SK-N-SH (cell line): ENCODE results near the gene B3GNT5. TPM values are rescaled to one million over a fixed set of nuclear protein-coding genes. Genes with fewer than 3 reads are reported as not detected.

ENCODE experiments used
- CTCF ChIA-PET: fragments of 300-600, 350-600 bp; formaldehyde crosslinking; extraction: SDS; loops from one replicate; lab custom pipeline; 2021; lab: Yijun Ruan, JAX
- POLR2A ChIA-PET: fragments of 350-600 bp; sonication (Branson Sonifier 250); formaldehyde crosslinking; extraction: SDS; loops from one replicate; lab custom pipeline; 2020; ENCODE audit warnings: antibody characterized with exemption, inconsistent platforms; lab: Yijun Ruan, JAX
- DNase-seq: peaks from one replicate; pipeline ENCODE4 v3.0.0; 2012
- H2AFZ ChIP-seq: fragments of 200-600 bp; sonication (generic); 2 replicates; pipeline ENCODE4 v1.8.1; 2016; ENCODE audit warnings: antibody characterized with exemption, mild to moderate bottlenecking, low read depth
- H3F3A ChIP-seq: fragments of 200-600 bp; sonication (generic); replicated peaks from 2 replicates; pipeline ENCODE3; 2016; ENCODE audit warnings: antibody characterized with exemption, mild to moderate bottlenecking; ENCODE audit not compliant: insufficient read depth
- H3K27ac ChIP-seq, 2 experiments: fragments of 200-500 bp in 1 of 2; fragments of 200-600 bp in 1 of 2; sonication (Bioruptor generic) in 1 of 2; sonication (generic), shearing (Covaris generic) in 1 of 2; 2 replicates each; pipeline versions ENCODE4 v1.5.1 to v1.6.1; 2014 to 2016; ENCODE audit warnings: low read depth in 2 of 2, inconsistent platforms in 1 of 2, low read length in 1 of 2, mild to moderate bottlenecking in 1 of 2, mixed read lengths in 1 of 2
- H3K27me3 ChIP-seq: fragments of 200-600 bp; sonication (generic), shearing (Covaris generic); 2 replicates; pipeline ENCODE4 v1.6.1; 2016; ENCODE audit warnings: mixed run types; ENCODE audit not compliant: insufficient read depth
- H3K36me3 ChIP-seq, 2 experiments: fragments of 200-500 bp in 1 of 2; fragments of 200-600 bp in 1 of 2; sonication (Bioruptor generic) in 1 of 2; sonication (generic) in 1 of 2; replicated peaks in 1 of 2; 2 replicates each; pipeline versions ENCODE3 to v1.5.1; 2014 to 2016; ENCODE audit warnings: low read length in 1 of 2, mild to moderate bottlenecking in 1 of 2; ENCODE audit not compliant: insufficient read depth in 2 of 2, control insufficient read depth in 1 of 2
- H3K4me1 ChIP-seq, 2 experiments: fragments of 200-500 bp in 1 of 2; fragments of 200-600 bp in 1 of 2; sonication (Bioruptor generic) in 1 of 2; sonication (generic), shearing (Covaris generic) in 1 of 2; 2 replicates each; pipeline versions ENCODE4 v1.5.1 to v1.6.1; 2014 to 2016; ENCODE audit warnings: low read depth in 1 of 2, low read length in 1 of 2, mixed run types in 1 of 2; ENCODE audit not compliant: insufficient read depth in 2 of 2, control insufficient read depth in 1 of 2
- H3K4me2 ChIP-seq: fragments of 200-600 bp; sonication (generic), shearing (Covaris generic); 2 replicates; pipeline ENCODE4 v1.6.1; 2017; ENCODE audit warnings: mixed run types
- H3K4me3 ChIP-seq, 2 experiments: fragments of 200-500 bp in 1 of 2; fragments of 200-600 bp in 1 of 2; sonication (Bioruptor generic) in 1 of 2; sonication (generic), shearing (Covaris generic) in 1 of 2; 2 replicates each; pipeline versions ENCODE4 v1.5.1 to v1.8.1; 2014 to 2016; ENCODE audit warnings: low read depth in 2 of 2, inconsistent platforms in 1 of 2, low read length in 1 of 2, mild to moderate bottlenecking in 1 of 2, mixed read lengths in 1 of 2, moderate library complexity in 1 of 2
- H3K79me2 ChIP-seq: fragments of 200-600 bp; sonication (generic); 2 replicates; pipeline ENCODE4 v1.8.1; 2017; ENCODE audit warnings: mild to moderate bottlenecking; ENCODE audit not compliant: insufficient read depth
- H3K9ac ChIP-seq: fragments of 200-600 bp; sonication (generic); 2 replicates; pipeline ENCODE4 v1.6.1; 2017; ENCODE audit warnings: mixed run types
- H3K9me2 ChIP-seq: fragments of 200-600 bp; sonication (generic); 2 replicates; pipeline ENCODE4 v1.6.1; 2017; ENCODE audit warnings: mixed run types
- H3K9me3 ChIP-seq: fragments of 200-600 bp; sonication (generic); 2 replicates; pipeline ENCODE4 v1.6.1; 2017; ENCODE audit warnings: mixed run types, mild to moderate bottlenecking, moderate library complexity
- H4K20me1 ChIP-seq: fragments of 200-600 bp; sonication (generic); 2 replicates; pipeline ENCODE4 v1.6.1; 2017; ENCODE audit warnings: mild to moderate bottlenecking, mixed run types; ENCODE audit not compliant: insufficient read depth
- CHD2 ChIP-seq: fragments of 150-350 bp; IDR thresholded peaks from 2 replicates; pipeline ENCODE4 v1.6.1; 2018; ENCODE audit warnings: low read length; ENCODE audit not compliant: partially characterized antibody
- ELF1 ChIP-seq: IDR thresholded peaks from 2 replicates; pipeline ENCODE4 v1.4.0; 2012
- EP300 ChIP-seq, 2 experiments: IDR thresholded peaks; 2 replicates each; pipeline versions ENCODE4 v1.4.0 to v1.6.1; 2012; ENCODE audit warnings: borderline replicate concordance in 1 of 2, low read depth in 1 of 2, low read length in 1 of 2
- EZH2phosphoT487 ChIP-seq: fragments of 200-600 bp; sonication (generic); IDR thresholded peaks from 2 replicates; pipeline ENCODE4 v1.6.1; 2017; ENCODE audit warnings: low read depth, mixed run types, mild to moderate bottlenecking, antibody characterized with exemption, moderate library complexity, borderline replicate concordance
- FOXM1 ChIP-seq: IDR thresholded peaks from 2 replicates; pipeline ENCODE4 v1.4.0; 2012; ENCODE audit warnings: low read depth, mild to moderate bottlenecking
- GABPA ChIP-seq: IDR thresholded peaks from 2 replicates; pipeline ENCODE4 v1.4.0; 2012; ENCODE audit warnings: low read depth, mild to moderate bottlenecking
- GATA2 ChIP-seq: sonication (generic); formaldehyde crosslinking; IDR thresholded peaks from 2 replicates; pipeline ENCODE4 v1.5.0; 2020; ENCODE audit warnings: mild to moderate bottlenecking, missing genetic modification reagents
- MEF2A ChIP-seq: IDR thresholded peaks from 2 replicates; pipeline ENCODE4 v1.4.0; 2012; ENCODE audit warnings: low read depth, borderline replicate concordance
- MXI1 ChIP-seq: IDR thresholded peaks from 2 replicates; pipeline ENCODE4 v1.6.1; 2012; ENCODE audit warnings: mild to moderate bottlenecking, low read depth, low read length, improper control_type of control experiment
- NFIC ChIP-seq: IDR thresholded peaks from 2 replicates; pipeline ENCODE4 v1.4.0; 2012; ENCODE audit warnings: borderline replicate concordance
- RAD21 ChIP-seq: IDR thresholded peaks from 2 replicates; pipeline ENCODE4 v1.6.1; 2012; ENCODE audit warnings: mild to moderate bottlenecking, low read length
- RCOR1 ChIP-seq: fragments of 150-350 bp; IDR thresholded peaks from 2 replicates; pipeline ENCODE4 v1.6.1; 2017; ENCODE audit warnings: antibody characterized with exemption, low read length
- RFX5 ChIP-seq: IDR thresholded peaks from 2 replicates; pipeline ENCODE4 v1.6.1; 2012; ENCODE audit warnings: mild to moderate bottlenecking, improper control_type of control experiment, low read length
- RXRA ChIP-seq: IDR thresholded peaks from 2 replicates; pipeline ENCODE4 v1.4.0; 2012; ENCODE audit warnings: low read depth, mild to moderate bottlenecking, borderline replicate concordance
- SMC3 ChIP-seq: IDR thresholded peaks from 2 replicates; pipeline ENCODE4 v1.6.1; 2012; ENCODE audit warnings: low read depth, low read length, improper control_type of control experiment
- TCF12 ChIP-seq: IDR thresholded peaks from 2 replicates; pipeline ENCODE4 v1.4.0; 2012
- USF1 ChIP-seq: IDR thresholded peaks from 2 replicates; pipeline ENCODE4 v1.4.0; 2012; ENCODE audit warnings: low read depth, borderline replicate concordance
- WGBS: methylation state at CpG from one replicate; pipeline ENCODE4 v1.1.6; 2017; ENCODE audit warnings: low lambda C conversion rate; 5-methylcytosine and 5-hydroxymethylcytosine counted together
- polyA plus RNA-seq, 3 experiments: library from polyadenylated mRNA; depleted of rRNA; stranded (reverse); fragments of >200 nt; gene quantifications; 2 replicates each; pipeline ENCODE4 v1.2.3, GENCODE V29; 2012
- TF ChIP-seq, protein P1 (sequence below): IDR thresholded peaks from 2 replicates; pipeline ENCODE4 v1.6.1; 2012; ENCODE audit warnings: mild to moderate bottlenecking, low read depth, low read length, moderate library complexity

Gene B3GNT5
- polyA plus RNA-seq, 1 of the 3 experiments (the other 2 are of a cell fraction) = 4.7 TPM

DNA sequence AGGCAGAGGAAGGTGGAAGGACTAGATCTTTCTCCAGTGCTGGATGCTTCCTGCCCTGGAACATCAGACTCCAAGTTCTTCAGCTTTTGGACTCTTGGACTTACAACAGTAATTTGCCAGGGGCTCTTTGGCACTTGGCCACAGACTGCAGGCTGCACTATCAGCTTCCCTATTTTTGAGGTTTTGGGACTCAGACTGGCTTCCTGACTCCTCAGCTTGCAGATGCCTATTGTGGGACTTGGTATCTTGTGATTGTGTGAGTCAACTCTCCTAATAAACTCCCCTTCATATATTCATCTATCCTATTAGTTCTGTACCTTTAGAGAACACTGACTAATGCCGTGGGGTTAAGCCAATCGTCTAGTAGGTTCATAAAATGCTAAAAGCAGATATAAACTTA, 8.8 kb upstream of the B3GNT5 start:
- Histone ChIP-seq H4K20me1 (no peaks in the 10 kb centered on the region), H3F3A (no peaks in the 10 kb centered on the region), H3K27ac (no peak overlapping the region), H3K4me2 (no peak overlapping the region), H3K9me3 (no peaks in the 10 kb centered on the region), H3K79me2 (no peaks in the 10 kb centered on the region), H3K36me3 (no peaks in the 10 kb centered on the region), H3K4me1 (no peaks in the 10 kb centered on the region; a peak in 1 of 4 replicates), H2AFZ (no peak overlapping the region), H3K9me2 (no peaks in the 10 kb centered on the region), H3K9ac (no peak overlapping the region), H3K27me3 (no peaks in the 10 kb centered on the region), H3K4me3 (no peak overlapping the region)
- ChIA-PET CTCF (no interaction called here), POLR2A (no interaction called here)
- no peak for DNase-seq
- 80% methylated on average over 2 of the region's 2 CpGs for whole genome bisulfite sequencing
- TF ChIP-seq RXRA (no peak), RFX5 (no peak), USF1 (no peak), RAD21 (no peak), EP300 (IDR thresholded peaks at IDR 0.05; ENCODE audit: borderline replicate concordance in 1 of 2, low read depth in 1 of 2, low read length in 1 of 2) (no peak), EZH2phosphoT487 (no peak), RCOR1 (no peak), TCF12 (no peak), MXI1 (no peak), MEF2A (no peak), ELF1 (no peak), SMC3 (no peak), NFIC (no peak), FOXM1 (no peak), GABPA (no peak), GATA2 (CRISPR knock-in tag) (no peak), CHD2 (no peak)
- TF ChIP-seq, protein P1, sequence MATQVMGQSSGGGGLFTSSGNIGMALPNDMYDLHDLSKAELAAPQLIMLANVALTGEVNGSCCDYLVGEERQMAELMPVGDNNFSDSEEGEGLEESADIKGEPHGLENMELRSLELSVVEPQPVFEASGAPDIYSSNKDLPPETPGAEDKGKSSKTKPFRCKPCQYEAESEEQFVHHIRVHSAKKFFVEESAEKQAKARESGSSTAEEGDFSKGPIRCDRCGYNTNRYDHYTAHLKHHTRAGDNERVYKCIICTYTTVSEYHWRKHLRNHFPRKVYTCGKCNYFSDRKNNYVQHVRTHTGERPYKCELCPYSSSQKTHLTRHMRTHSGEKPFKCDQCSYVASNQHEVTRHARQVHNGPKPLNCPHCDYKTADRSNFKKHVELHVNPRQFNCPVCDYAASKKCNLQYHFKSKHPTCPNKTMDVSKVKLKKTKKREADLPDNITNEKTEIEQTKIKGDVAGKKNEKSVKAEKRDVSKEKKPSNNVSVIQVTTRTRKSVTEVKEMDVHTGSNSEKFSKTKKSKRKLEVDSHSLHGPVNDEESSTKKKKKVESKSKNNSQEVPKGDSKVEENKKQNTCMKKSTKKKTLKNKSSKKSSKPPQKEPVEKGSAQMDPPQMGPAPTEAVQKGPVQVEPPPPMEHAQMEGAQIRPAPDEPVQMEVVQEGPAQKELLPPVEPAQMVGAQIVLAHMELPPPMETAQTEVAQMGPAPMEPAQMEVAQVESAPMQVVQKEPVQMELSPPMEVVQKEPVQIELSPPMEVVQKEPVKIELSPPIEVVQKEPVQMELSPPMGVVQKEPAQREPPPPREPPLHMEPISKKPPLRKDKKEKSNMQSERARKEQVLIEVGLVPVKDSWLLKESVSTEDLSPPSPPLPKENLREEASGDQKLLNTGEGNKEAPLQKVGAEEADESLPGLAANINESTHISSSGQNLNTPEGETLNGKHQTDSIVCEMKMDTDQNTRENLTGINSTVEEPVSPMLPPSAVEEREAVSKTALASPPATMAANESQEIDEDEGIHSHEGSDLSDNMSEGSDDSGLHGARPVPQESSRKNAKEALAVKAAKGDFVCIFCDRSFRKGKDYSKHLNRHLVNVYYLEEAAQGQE = no peak
